ENCODE measurements around the gene PHYHD1. TPM values are rescaled to one million over a fixed set of nuclear protein-coding genes. Genes with fewer than 3 reads are reported as not detected.

PHYHD1 gene
- total RNA-seq, 1 donor = 9.9 TPM

- H3K4me3 ChIP-seq (ENCODE audit: low read depth, low read length) = no peak overlapping the region
- no peak for TF ChIP-seq CTCF (IDR thresholded peaks at IDR 0.05; ENCODE audit: insufficient read depth, low read depth, low read length)
- DNase-seq (ENCODE audit: low read depth) = no peak
Observed at GRCh38 chr9:128933731-128934130, 12.9 kb downstream of the PHYHD1 start.

DNA sequence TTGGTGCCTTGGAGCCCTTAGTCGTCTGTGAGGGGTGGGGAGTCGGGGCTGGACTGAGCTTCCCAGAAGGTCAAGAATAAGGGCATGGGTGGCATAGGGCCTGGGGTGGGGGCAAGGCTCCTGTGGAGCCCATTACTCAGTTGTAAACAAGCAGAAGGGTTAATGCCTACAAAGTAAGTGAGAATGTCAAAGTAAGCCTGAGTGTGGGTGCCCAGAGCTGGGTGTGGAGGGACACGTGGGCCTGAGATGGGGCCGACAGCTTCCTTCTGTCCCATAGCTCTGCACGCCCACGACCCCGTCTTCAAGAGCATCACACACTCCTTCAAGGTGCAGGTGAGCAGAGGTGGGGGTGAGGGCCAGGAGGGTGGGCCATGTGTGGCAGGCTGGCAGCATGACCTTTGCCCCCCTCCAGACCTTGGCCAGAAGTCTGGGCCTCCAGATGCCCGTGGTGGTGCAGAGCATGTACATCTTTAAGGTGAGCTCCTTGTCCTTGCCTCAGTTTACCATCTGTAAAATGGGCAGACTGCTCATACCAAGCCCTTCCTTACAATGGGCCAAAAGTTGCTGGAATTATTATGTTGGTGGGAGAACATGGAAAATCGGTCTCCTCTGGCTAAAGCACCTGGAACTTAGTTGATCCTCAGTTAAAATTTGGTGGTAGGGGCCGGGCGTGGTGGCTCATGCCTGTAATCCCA lies 15.5 kb downstream of the PHYHD1 start:
- no peak overlapping the region for H3K4me3 ChIP-seq (ENCODE audit: low read depth, low read length)
- no peak for DNase-seq (ENCODE audit: low read depth)
- no peak for TF ChIP-seq CTCF (IDR thresholded peaks at IDR 0.05; ENCODE audit: insufficient read depth, low read depth, low read length)

- no peak for DNase-seq (ENCODE audit: low read depth)
- no peak overlapping the region for H3K4me3 ChIP-seq (ENCODE audit: low read depth, low read length)
- no peak for TF ChIP-seq CTCF (IDR thresholded peaks at IDR 0.05; ENCODE audit: insufficient read depth, low read depth, low read length)
Observed at GRCh38 chr9:128937310-128938165, 16.8 kb downstream of the PHYHD1 start.

GRCh38 chr9:128940271-128940921 lies 19.6 kb downstream of the PHYHD1 start:
- no peak for DNase-seq (ENCODE audit: low read depth)
- no peak overlapping the region for H3K4me3 ChIP-seq (ENCODE audit: low read depth, low read length)
- no peak for TF ChIP-seq CTCF (IDR thresholded peaks at IDR 0.05; ENCODE audit: insufficient read depth, low read depth, low read length)

- no peak for TF ChIP-seq CTCF (IDR thresholded peaks at IDR 0.05; ENCODE audit: insufficient read depth, low read depth, low read length)
- no peak for DNase-seq (ENCODE audit: low read depth)
- no peak overlapping the region for H3K4me3 ChIP-seq (ENCODE audit: low read depth, low read length)
Observed at GRCh38 chr9:128940946-128941755, 20.4 kb downstream of the PHYHD1 start.
